ENCODE data around the gene GCNT2.
A peak's percentile ranks its signal among the peaks of the same experiment; 100 is the strongest.
"Not testable (repeated sequence)": the region's sequence is repeated elsewhere in the genome, so short reads cannot be mapped to it uniquely, and the experiment has no call there.

GCNT2 gene

GRCh38 chr6:10655508-10656055 lies 134.4 kb downstream of the GCNT2 start:
- FAIRE-seq = peak; percentile 42

GRCh38 chr6:10658910-10659698 lies 138.0 kb downstream of the GCNT2 start:
- no peak for DNase-seq (ENCODE audit: insufficient read length, low spot score)
- no peak for FAIRE-seq

More at GRCh38 chr6:10655508-10656055, 134.4 kb downstream of the GCNT2 start:
- peak; percentile 13 for DNase-seq (ENCODE audit: insufficient read length, low spot score)

GRCh38 chr6:10659699-10660348 lies 138.7 kb downstream of the GCNT2 start:
- DNase-seq (ENCODE audit: insufficient read length, low spot score) (no peak), FAIRE-seq (no peak)

GRCh38 chr6:10660431-10661191 lies 139.5 kb downstream of the GCNT2 start:
- FAIRE-seq; DNase-seq (ENCODE audit: insufficient read length, low spot score): not testable (repeated sequence)

- FAIRE-seq = no peak
- DNase-seq (ENCODE audit: insufficient read length, low spot score) = no peak
Observed at GRCh38 chr6:10662207-10662606, 141.1 kb downstream of the GCNT2 start.

GRCh38 chr6:10662742-10663141 lies 141.6 kb downstream of the GCNT2 start:
- no peak for DNase-seq (ENCODE audit: insufficient read length, low spot score)
- no peak for FAIRE-seq

- not testable (repeated sequence) for FAIRE-seq; DNase-seq (ENCODE audit: insufficient read length, low spot score)
Observed at GRCh38 chr6:10665595-10665994, 144.4 kb downstream of the GCNT2 start.

- FAIRE-seq = no peak
- no peak for DNase-seq (ENCODE audit: insufficient read length, low spot score)
Observed at GRCh38 chr6:10668126-10668917, 147.2 kb downstream of the GCNT2 start.

GRCh38 chr6:10676403-10676802 lies 155.3 kb downstream of the GCNT2 start:
- FAIRE-seq (no peak), DNase-seq (ENCODE audit: insufficient read length, low spot score) (no peak)

GRCh38 chr6:10678456-10678855 lies 157.3 kb downstream of the GCNT2 start:
- FAIRE-seq (no peak), DNase-seq (ENCODE audit: insufficient read length, low spot score) (no peak)
